Body of pancreas (tissue), 4 donors: ENCODE data around the gene TRMT44. TPM values are rescaled to one million over a fixed set of nuclear protein-coding genes. Genes with fewer than 3 reads are reported as not detected.
A peak's percentile ranks its signal among the peaks of the same experiment; 100 is the strongest.

Experiments
- ATAC-seq: fragments of 150-250 bp; one replicate; pipeline ENCODE4 v1.9.1; 2016
- DNase-seq, 4 donors: peaks; one replicate each; pipeline ENCODE4 v3.0.0-alpha.2; 2019
- H3K27ac ChIP-seq, 4 donors: fragments of 200-600 bp; sonication (generic); 1 replicate in 3 of 4; 2 replicates in 1 of 4; pipeline versions ENCODE4 v1.5.1 to v1.6.1; 2016 to 2019; ENCODE audit warnings: mild to moderate bottlenecking in 1 of 4, mixed read lengths in 1 of 4, moderate library complexity in 1 of 4
- H3K27me3 ChIP-seq, 2 donors: fragments of 200-600 bp; sonication (generic); one replicate each; pipeline ENCODE4 v1.6.0; 2016; ENCODE audit warnings: mild to moderate bottlenecking in 1 of 2
- H3K36me3 ChIP-seq, 2 donors: fragments of 200-600 bp; sonication (generic); replicated peaks in 1 of 2; 2 replicates each; pipeline ENCODE4 v1.5.1; 2016; ENCODE audit warnings: low read depth in 2 of 2; ENCODE audit not compliant: insufficient read depth in 1 of 2
- H3K4me1 ChIP-seq: fragments of 200-600 bp; sonication (generic); one replicate; pipeline ENCODE4 v1.6.0; 2016
- H3K4me3 ChIP-seq, 2 donors: fragments of 200-600 bp; sonication (generic); 1 replicate in 1 of 2; 2 replicates in 1 of 2; pipeline ENCODE4 v1.5.1; 2016 to 2019
- H3K9me3 ChIP-seq, 3 donors: fragments of 200-600 bp; sonication (generic); 1 replicate in 2 of 3; 2 replicates in 1 of 3; pipeline ENCODE4 v1.5.1; 2016
- POLR2A ChIP-seq, 3 donors: fragments of 450-650 bp; IDR thresholded peaks; one replicate each; pipeline ENCODE4 v1.6.1; 2016; ENCODE audit warnings: antibody characterized with exemption in 3 of 3, mild to moderate bottlenecking in 2 of 3
- WGBS, 2 donors: methylation state at CpG; one replicate each; pipeline ENCODE4 v1.1.5; 2017; 5-methylcytosine and 5-hydroxymethylcytosine counted together
- intact Hi-C: fragments of 100-400 bp; cut with DNase I; formaldehyde crosslinking; loops from one replicate; pipeline ENCODE4 v1.15.1; 2023
- total RNA-seq, 2 donors: library from RNA; depleted of rRNA; stranded (reverse); fragments of >200 nt; gene quantifications; one replicate each; pipeline ENCODE4 v1.1.0, GENCODE V29; 2016
- TF ChIP-seq, protein P1 (sequence below), 7 experiments: fragments of 450-650 bp in 4 of 7; fragments of 200-600 bp in 3 of 7; sonication (generic) in 3 of 7; IDR thresholded peaks; one replicate each; pipeline ENCODE4 v1.5.1; 2016 to 2019; ENCODE audit warnings: antibody characterized with exemption in 7 of 7

Gene TRMT44
- total RNA-seq, 2 donors from 2014 or later, result 13.2 to 60.0 TPM

DNA sequence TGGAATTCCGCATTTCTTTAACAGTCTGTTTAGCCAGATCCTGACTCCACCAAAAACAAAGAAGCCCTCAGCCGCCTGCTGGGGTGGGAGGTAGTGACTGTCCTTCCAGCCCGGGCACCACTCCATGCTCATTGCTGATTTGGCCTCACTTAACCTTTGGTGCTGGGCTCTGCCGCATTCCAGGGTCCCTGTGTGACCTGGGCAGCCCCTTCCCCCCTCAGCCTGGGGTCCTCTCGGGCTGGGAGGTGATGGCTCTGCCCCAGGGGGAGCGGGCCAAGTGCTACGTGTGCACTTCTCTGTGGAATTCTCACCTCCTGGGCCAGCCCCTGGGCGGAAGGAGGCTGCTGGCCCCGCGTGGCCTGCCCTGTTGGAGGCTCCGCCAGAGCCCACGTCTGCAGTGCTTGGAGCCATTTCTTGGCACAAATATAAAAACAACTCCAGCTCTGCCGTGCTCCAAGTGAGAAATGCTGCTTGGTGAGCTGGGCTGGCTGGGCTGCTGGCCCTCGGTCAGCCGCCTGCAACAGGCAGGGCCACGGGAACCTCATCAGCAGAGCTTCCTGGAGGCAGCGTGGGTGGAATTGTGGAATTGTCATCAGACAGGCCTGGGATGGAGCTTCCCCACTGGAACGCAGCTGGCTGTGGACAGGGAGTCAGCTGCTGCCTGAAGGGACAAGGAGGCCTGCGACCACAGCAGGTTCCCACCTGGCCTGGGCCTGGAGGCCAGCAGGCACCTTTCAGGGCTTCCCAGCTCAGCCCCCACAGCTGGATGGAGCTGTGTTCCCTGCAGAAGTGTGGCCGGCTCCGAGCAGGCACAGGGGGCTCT lies 66.0 kb downstream of the TRMT44 start:
- peak; percentile 22 to 53 (median 45) for DNase-seq
- WGBS, 2 donors, result 56 to 66% methylated on average over 3 to 21 of the region's 21 CpGs
- Histone ChIP-seq H3K9me3 (no peaks in the 10 kb centered on the region), H3K4me3 (no peak overlapping the region), H3K4me1 (peaks cover 39% of the 10 kb centered on the region), H3K27ac (peak overlapping the region; percentile 32 to 77 (median 40)), H3K36me3 (no peaks in the 10 kb centered on the region), H3K27me3 (no peaks in the 10 kb centered on the region)
- intact Hi-C loops, result no loop called here
- TF ChIP-seq, protein P1, sequence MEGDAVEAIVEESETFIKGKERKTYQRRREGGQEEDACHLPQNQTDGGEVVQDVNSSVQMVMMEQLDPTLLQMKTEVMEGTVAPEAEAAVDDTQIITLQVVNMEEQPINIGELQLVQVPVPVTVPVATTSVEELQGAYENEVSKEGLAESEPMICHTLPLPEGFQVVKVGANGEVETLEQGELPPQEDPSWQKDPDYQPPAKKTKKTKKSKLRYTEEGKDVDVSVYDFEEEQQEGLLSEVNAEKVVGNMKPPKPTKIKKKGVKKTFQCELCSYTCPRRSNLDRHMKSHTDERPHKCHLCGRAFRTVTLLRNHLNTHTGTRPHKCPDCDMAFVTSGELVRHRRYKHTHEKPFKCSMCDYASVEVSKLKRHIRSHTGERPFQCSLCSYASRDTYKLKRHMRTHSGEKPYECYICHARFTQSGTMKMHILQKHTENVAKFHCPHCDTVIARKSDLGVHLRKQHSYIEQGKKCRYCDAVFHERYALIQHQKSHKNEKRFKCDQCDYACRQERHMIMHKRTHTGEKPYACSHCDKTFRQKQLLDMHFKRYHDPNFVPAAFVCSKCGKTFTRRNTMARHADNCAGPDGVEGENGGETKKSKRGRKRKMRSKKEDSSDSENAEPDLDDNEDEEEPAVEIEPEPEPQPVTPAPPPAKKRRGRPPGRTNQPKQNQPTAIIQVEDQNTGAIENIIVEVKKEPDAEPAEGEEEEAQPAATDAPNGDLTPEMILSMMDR (IDR thresholded peaks at IDR 0.05), result no peak
- TF ChIP-seq POLR2A (IDR thresholded peaks at IDR 0.05), result no peak
- peak; percentile 58 for ATAC-seq

DNA sequence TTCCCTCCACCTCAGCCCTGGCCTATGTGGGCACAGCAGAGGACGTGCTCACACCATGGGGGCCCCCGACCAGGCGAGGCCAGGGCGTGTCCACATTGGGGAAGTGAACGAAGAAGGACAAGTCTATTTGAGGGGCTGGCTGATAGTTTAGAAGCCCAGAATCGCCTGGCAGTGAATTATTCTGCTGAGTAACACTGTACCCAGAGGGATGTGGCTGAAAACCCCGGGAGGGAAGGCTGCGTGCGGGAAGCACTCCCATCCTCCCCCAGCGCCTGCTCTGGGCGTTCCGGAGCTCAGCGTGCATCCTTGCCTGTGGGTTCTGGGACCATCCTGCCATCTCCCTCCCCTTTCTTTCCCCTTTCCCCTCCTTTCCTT lies 66.6 kb downstream of the TRMT44 start:
- Histone ChIP-seq H3K27ac (peak overlapping the region in 3 of 4 donors; percentile 40 to 77 (median 41)), H3K36me3 (no peaks in the 10 kb centered on the region), H3K4me1 (peaks cover 39% of the 10 kb centered on the region), H3K9me3 (no peaks in the 10 kb centered on the region), H3K27me3 (no peaks in the 10 kb centered on the region), H3K4me3 (no peak overlapping the region)
- WGBS, 2 donors, result 78% methylated on average over 13 of the region's 13 CpGs
- ATAC-seq, result no peak
- no peak for TF ChIP-seq POLR2A (IDR thresholded peaks at IDR 0.05)
- TF ChIP-seq, protein P1 (IDR thresholded peaks at IDR 0.05), result no peak
- intact Hi-C loops, result no loop called here
- DNase-seq, result no peak

DNA sequence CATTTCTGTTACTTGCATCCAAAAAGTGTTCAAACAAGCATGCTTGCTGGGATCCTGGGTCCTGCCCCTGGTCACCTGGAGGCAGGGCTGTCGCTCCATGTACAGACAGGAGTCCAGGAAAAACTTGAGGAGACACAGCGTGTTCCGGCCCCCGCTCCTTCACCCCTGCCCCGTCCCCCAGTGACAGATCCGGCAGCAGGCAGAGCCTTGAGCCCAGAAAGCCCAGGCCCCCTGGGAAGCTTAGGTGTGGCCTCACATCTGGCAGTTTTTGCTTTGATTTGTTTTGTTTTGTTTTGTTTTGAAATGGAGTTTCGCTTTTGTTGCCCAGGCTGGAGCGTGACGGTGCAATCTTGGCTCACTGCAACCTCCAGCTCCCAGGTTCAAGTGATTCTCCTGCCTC lies 67.0 kb downstream of the TRMT44 start:
- no peak for TF ChIP-seq POLR2A (IDR thresholded peaks at IDR 0.05)
- TF ChIP-seq, protein P1 (IDR thresholded peaks at IDR 0.05), result no peak
- Histone ChIP-seq H3K4me1 (peaks cover 35% of the 10 kb centered on the region), H3K9me3 (no peaks in the 10 kb centered on the region), H3K4me3 (no peak overlapping the region), H3K27ac (peak overlapping the region in 1 of 4 donors; percentile 77), H3K36me3 (no peaks in the 10 kb centered on the region), H3K27me3 (no peaks in the 10 kb centered on the region)
- ATAC-seq (no peak), DNase-seq (no peak)
- intact Hi-C loops, result no loop called here
- 89 to 96% methylated on average over 9 of the region's 9 CpGs for WGBS, 2 donors

DNA sequence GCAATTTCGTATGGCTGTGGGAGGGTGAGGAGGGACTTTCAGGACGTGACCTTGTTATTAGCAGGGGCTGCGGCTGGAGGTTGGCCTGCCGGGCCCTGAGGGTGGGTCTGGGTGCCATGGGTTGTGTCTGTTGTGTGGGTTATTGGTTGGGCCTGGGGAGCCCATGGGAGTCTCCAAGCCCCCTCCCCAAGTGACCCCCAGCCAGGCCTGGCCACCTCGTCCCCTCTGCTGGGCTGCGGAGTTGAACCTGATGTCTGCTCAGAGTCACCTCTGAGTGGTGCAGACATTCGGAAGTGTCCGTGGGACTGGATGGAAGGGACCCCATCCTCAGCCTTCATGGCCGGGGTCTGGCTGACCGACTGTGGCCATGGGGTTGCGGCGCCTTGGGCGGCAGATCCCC lies 67.7 kb downstream of the TRMT44 start:
- no peak overlapping the region for H3K27ac ChIP-seq
- ATAC-seq (no peak), DNase-seq (no peak)
- H3K4me3 ChIP-seq, result no peak overlapping the region
- no peaks in the 10 kb centered on the region for H3K9me3 ChIP-seq
- no peaks in the 10 kb centered on the region for H3K27me3 ChIP-seq
- 85 to 90% methylated on average over 7 to 10 of the region's 13 CpGs for WGBS, 2 donors
- TF ChIP-seq, protein P1 (IDR thresholded peaks at IDR 0.05), result no peak
- no peak for TF ChIP-seq POLR2A (IDR thresholded peaks at IDR 0.05)
- peaks cover 28% of the 10 kb centered on the region for H3K4me1 ChIP-seq
- intact Hi-C loops, result no loop called here
- H3K36me3 ChIP-seq, result no peaks in the 10 kb centered on the region

DNA sequence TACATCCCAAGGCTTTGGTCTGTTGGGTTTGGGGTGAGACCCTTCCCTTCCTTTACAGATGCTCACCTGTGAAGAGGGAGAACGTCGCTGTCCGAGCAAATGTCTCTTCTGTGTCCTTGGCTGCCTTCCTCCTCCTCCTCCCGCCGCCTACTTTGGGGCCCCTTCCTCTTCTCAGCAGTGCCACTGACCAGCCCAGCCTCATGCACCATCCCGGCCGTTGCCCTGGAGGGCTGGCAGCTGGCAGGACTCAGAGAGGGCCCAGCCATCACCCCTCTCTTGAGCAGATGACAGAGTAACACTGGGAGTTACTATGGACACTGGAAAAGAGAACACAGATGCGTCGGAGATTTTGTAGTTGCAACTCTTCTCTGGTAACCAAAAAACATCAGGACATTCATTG lies 68.2 kb downstream of the TRMT44 start:
- DNase-seq, result no peak
- no peaks in the 10 kb centered on the region for H3K9me3 ChIP-seq
- no peak overlapping the region for H3K27ac ChIP-seq
- TF ChIP-seq POLR2A (IDR thresholded peaks at IDR 0.05), result no peak
- TF ChIP-seq, protein P1 (IDR thresholded peaks at IDR 0.05), result no peak
- peaks cover 24% of the 10 kb centered on the region for H3K4me1 ChIP-seq
- intact Hi-C loops, result no loop called here
- no peak for ATAC-seq
- H3K36me3 ChIP-seq, result no peaks in the 10 kb centered on the region
- H3K27me3 ChIP-seq, result no peaks in the 10 kb centered on the region
- WGBS, 2 donors, result 76 to 78% methylated on average over 7 to 9 of the region's 9 CpGs
- no peak overlapping the region for H3K4me3 ChIP-seq
